GM21528 (cell line): ENCODE results near the gene PHF21B.

Experiments used
- ATAC-seq: cut with Tn5 transposase; IDR thresholded peaks from one replicate; pipeline ENCODE4 v1.9.1; 2021; ENCODE audit warnings: mild to moderate bottlenecking, moderate library complexity; ENCODE audit not compliant: unreplicated experiment, low FRiP score

PHF21B gene

DNA sequence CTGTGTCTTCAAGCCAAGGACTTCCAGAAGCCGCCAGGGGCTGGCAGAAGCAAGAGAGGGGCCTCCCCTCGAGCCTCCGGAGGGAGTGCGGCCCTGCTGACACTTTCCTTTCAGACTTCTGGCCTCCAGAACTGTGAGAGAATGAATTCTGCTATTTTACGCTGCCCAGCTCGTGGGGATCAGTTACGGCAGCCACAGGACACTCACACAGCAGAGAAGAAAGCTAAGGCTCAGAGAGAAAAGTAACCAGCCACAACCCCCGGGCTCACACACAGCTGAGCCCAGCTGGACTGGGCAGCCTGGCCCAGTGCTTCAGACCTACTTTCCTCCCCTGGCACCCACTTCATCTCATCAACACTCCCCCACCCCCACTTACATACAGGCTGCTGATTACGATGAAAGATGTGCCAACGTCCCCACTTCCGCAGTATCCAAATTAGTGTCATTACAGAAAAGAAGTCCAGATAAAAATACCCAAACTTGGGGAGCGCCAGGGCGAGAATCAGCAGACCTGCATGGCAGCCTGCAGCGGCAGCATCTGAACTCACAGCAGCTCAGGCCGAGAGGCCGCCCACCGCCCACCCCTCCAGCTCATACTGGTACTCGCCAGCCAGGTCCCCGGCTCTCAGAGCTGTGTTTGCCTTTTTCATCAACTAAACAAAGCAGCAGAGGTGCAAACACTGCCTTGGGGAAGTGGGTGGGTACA is 15.3 kb downstream of the PHF21B start:
- no peak for ATAC-seq

DNA sequence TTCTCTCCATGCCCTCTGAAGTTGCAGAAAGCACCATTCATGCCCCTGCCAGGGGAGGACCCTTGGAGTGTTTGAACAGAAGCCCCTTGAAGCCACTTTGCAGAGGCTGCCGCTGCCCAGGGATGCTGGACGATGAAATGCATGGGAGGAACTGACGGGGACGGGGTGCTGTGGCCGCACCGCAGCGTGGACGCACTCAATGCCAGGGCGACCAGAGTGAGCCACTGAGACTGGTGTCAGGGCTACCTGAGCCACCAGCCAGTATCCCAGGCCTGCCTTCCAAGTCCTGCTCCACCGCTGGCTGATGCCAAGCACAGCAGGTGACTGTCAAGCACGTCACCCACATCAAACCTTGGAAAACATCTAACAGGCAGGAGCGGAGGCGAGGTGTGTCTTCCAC is 17.6 kb downstream of the PHF21B start:
- ATAC-seq, result no peak

DNA sequence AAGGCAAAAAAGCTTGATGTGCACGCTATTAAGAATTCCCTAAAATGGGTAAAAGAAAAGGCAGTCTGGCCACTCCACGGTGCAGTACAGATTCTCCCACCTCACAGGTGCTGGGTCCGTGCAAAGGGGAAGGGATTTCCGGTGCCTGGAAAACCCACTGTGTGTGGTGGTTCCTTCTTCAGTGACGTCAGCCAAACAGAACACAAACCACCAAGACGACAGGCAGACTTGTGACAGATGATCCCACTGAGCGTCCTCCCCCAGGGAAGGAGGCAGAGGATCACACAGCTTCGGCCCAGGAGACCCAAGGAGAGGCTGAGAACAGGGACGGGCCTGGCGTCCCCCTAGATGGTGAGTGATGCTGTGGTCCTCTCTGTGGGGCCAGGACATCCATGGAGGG is 18.6 kb downstream of the PHF21B start:
- no peak for ATAC-seq

DNA sequence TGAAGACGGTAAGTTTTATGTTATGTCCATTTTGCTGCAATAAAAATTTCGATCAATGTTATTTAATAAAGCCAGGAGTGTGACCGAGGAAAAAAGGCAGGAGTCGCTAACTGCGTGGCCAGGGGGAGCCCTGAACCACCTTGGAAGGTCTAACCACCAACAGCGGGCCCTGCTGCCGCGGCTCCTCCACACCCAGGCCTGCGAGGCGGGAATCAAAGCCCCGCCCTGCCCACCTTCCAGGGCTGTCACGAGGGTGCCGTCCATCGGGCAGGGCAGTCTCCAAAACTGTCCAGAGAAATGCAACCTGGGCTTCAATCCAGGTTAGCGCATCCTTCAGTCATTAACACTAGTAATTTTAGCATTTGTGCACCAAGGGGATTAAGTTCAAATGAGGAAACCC is 19.0 kb downstream of the PHF21B start:
- ATAC-seq, result no peak

DNA sequence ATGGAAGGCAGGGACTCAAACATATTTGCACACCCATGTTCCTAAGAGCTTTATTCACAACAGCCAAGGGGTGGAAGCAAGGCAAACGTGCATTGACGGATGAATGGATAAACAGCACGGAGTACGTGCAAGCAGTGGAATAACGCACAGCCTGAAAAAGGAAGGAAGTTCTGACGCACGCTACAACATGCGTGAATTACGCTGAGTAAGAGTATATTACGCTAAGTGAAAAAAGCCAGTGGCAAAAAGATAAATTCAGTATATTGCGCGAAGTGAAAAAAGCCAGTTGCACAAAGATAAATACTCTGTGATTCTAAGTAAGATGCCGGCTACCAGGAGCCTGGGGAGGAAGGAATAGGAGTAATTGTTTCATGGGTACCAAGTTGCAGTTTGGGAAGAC is 19.5 kb downstream of the PHF21B start:
- no peak for ATAC-seq

DNA sequence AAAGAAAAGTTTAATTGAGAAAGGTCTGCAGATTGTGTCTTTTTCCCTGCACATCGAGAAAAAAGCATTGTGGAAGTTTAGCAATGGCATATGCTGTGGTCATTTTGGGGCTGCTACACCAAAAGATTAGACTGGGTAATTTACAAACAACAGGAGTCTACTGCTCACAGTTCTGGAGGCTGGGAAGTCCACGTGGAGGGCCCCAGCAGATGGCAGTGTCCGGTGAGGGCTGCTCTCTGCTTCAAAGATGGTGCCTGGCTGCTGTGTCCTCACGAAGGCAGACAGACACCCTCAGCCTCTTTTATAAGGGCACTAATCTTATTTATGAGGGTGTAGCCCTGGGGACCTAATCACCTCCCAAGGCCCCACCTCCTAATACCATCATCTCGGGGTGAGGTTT is 21.1 kb downstream of the PHF21B start:
- no peak for ATAC-seq

DNA sequence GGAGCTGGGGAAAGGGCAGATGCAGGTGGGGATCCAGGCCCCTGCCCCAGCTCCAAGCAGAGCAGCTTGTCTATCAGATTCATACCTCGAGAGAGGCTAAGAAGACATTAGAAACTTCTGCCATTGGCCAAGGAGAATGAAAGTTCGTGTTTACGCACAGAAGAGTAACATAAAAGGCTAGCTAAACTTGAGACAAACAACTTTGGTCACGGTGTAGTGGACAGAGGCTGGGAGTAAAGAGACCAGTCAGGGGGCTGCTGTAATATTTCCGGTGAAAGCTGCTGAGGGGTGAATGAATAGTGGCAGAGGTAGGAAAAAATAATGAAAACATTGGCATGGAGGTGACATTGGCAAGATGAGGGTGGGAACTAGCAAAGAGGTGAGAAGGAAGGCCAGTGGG is 22.9 kb downstream of the PHF21B start:
- ATAC-seq, result no peak

DNA sequence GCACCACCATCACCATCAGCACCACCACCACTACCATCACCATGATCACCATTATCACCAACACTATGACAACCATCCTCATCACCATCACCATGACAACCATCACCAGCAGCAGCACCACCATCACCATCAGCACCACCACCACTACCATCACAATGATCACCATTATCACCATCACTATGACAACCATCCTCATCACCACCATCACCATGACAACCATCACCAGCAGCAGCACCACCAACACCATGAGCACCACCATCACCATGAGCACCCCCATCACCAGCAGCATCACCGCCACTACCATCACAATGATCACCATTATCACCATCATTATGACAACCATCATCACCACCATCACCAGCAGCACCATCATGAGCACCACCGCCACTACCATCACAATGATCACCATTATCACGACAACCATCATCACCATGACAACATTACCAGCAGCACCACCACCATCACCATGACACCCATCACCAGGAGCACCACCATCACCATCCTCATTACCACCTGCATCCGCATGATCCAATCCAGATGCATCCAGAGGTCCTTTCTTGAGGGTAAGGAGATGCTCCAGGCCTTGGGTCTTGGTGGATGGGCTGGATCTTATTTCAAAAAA is 23.8 kb downstream of the PHF21B start:
- no peak for ATAC-seq

DNA sequence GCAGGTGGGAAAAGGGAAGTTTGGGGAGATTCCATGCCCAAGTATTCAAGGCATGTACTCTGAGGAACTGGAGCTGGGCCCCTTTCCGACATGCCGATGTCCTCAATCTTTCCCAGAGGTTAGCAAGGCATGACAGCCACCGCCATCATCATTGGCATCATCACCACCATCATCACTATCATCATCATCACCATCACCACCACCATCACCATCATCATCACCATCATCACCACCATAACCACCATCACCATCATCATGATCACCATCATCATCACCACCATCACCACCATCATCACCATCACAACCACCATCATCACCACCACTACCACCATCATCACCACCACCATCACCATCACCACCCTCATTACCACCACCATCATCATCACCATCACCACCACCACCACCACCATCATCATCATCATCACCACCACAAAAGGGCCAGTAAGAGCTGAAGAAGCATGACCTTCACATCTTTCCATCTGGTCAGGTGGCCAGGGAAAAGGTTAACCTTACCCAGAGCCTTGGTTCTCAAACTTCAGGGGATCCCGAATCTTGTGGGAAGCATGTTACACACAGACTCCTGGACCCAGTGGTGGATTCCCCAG is 25.8 kb downstream of the PHF21B start:
- ATAC-seq, result no peak

DNA sequence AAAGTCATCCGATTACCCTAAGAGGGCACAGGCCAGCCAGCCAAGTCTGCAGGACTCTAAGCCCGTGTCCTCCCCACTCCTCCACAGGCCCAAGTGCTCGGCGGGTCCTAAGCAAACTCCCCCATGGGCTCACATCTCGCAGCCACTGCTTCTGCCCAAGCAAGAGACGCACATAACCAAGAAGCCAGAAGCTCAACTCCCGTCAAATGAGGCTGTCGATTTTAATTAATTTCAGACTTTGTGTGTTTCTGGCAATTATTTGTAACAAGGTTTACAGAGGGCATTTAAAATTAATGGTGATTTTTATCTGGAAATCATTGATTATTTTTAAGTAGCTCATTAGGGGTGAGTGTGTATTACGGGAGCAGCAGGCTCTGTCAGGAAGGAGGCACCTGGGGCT is 27.4 kb downstream of the PHF21B start:
- no peak for ATAC-seq

DNA sequence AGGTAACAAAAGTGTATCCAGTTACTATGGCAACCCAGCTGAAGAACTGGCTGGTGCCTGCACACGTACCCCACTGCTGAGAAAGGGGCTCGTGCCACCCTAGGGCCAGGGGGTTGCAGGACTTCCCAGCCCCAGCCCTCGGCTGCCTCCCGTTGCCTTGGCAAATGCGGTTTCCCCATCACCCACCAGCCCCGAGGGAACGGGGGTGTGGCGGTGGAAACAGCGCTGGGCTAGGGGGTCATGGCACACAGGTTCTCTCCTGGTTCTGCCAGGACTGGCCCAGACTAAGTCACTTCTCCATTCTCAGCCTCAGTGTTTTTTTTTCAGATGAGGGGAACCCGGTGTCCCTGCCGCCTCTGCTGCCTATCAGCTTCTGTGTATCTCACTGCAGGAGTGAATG is 27.9 kb downstream of the PHF21B start:
- no peak for ATAC-seq

DNA sequence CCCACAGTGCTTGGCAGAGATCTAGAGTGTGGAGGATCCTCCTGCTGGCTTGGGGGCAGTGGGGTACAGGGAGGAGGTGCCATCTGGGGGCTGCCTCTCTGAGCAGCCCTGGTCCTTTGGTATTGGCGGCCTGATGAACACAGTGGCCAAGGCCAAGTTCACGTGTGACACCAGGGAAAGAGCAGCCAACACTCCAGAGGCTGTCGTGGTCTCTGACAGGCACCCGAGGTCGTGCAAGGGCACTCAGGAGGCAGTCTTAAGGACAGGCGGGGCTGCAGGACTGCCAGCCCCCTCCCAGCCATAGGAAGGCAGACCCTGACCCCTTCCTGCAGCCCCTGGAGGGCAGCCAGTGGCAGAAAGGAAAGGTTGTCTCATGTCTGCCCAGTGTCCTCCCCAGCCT is 30.7 kb downstream of the PHF21B start:
- no peak for ATAC-seq

DNA sequence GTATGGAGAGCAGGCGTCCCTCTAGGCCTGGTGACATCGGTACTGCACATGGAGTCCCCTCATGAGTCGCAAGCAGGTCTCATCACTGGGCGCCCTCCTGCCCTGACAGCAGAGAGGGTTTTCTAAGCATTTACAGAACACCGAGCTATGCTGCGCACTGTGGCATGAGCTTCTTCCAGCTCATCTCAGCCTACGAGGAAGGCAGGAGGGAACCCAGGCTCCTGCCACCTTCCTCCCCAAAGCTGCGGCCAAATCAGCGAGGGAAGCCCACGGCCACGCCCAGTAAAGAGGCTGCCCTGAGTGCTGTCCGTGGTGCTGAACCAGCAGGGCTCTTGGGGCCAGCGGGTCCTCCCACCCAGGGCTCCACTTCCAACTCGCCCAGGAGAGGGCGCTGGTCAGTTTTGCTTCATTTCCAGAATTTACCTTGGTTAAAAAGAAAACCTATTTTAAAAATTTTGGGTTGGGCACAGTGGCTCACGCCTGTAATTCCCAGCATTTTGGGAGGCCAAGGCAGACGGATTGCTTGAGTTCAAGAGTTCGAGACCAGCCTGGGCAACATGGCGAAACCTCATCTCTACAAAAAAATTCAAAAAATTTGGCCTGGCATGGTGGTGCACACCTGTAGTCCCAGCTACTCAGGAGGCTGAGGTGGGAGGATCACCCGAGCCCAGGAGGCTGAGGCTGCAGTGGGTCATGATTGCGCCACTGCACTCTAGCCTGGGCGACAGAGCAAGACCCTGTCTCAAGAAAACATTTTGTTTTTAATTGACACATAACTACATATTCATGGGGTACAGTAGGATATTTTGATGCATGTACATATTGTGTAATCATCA is 34.2 kb downstream of the PHF21B start:
- ATAC-seq, result no peak

DNA sequence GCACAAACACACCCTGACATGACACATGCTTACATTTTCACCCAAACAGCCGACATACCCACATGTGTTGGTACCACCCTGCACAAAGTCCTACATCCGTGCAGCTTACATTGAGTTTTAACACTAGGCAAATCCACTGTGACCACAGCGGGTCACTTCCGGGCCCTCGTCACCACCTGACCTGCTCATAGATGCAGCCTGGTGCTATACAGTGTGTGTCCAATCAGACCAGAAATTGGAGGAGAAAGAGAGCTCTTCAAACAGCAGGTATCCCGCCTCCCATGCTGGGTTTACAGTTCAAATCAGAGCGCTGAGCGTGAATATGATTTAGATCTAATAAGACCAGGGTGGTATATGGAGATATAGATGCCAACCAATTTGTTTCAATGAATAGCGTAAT is 35.4 kb downstream of the PHF21B start:
- no peak for ATAC-seq

DNA sequence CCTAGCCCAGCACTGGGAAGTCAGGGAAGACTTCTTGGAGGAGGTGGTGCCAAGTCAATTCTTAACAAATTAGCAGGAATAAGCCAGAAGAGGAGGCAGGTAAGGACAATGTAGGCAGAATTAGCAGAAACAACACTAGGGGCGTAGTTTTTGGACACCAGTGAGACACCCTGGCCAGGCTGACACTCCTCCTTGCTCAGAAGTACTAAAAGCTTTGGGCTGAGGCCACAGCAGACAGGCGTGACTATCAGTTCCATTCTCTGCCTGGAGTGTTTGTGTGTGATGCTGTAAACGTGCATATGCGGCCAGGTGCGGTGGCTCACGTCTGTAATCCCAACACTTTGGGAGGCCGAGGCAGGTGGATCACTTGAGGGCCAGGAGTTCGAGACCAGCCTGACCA is 36.0 kb downstream of the PHF21B start:
- ATAC-seq, result no peak

DNA sequence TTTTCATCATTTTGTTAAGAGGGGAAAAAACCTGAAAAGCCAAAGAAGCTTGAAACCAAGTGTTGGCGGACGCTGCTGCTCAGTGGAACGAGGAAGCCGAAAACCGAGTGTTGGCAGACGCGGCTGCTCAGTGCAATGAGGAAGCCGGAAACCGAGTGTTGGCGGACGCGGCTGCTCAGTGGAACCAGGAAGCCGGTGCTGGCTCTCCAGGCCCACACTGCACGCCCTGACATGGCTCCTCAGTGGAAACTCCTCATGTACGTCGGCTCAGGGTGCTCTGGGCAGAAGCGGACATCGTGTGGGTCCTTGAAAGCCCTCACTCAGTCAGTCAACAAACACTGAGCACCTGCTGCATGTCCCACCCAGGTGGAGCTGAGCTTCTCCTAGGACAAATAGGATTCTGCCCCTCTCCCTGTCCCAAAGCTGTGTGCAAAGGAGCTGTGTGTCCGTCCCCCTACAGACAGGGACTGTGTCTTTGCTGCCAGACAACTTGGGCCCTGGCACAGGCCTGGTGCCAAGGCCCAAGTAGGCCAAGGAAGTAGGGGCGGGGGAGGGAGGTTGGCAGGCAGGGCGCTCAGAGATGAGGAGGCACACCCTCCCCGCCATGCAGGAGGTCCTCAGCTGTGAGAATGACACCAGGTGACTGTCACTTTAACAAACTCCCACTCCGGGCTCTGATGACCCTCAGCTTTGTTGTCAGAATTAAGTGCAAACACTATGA is 37.3 kb downstream of the PHF21B start:
- ATAC-seq, result no peak

DNA sequence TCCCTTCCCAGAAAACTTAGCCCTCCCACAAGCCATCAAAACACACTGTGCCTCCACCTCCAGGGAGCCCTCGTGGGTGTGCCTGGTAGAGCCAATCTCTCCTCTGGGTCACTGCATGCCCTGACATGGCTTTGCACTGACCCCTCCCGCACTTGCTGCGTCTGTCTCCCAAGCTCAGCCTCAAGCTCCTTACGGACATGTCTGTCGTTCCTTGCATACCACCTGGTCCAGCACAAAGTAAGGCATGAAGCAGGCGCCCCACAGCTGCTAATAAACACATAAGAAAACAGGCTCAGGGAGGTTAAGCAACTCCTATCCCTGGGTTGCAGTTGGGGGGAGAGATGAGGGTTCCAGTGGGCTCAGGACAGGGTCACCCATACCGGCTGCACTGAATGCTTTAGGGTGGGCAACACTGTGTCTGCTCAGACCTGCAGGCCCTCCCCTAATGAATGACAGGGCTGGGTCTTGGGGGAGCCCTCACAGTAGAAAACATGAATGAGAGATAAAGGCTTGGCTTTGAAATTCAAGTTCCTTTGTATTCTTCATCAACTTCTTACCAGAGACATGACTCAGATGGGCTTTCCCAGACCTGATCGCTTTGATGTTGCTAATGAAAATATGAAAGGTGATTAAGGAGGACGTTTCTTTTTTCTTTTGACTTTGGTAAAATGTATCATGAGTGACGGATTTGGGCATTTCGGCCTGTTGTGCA is 38.0 kb downstream of the PHF21B start:
- no peak for ATAC-seq

DNA sequence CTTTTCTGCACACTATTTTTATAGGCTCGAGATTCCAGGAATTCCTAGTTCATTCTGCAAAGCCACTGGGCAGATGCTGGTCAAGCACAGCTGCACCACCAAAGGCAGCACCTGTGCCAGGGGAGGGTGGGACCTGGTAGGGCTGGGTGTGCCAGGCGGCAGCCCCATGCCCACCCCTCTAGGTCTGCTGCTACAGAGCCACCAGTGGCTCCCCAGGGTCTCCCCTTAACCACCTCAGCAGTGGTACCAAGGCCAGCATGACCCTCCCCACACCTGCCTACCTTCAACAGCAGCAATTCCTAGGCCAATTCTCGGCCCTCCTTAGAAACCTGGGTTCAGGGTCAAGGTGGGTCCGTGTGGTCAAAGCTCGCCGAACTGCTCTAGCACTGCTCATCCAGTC is 39.5 kb downstream of the PHF21B start:
- ATAC-seq, result no peak

DNA sequence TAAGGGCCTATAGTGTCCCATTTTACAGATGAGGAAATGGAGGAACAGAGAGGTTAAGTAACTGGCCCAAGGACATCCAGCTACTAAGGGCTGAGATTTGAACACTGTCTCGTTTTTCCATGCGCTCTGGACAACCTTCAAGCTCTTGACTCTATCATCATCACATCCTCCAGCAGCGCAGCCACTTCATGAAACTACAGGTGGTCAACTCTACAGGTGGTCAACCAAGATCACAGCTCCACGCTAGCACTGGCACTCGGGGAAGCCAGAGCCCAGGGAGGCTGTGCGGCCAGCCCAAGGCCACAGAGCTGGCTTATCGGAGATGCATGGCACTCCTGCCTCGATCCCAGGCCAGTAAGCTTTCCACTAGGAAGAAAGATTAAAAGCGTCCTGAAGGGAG is 40.0 kb downstream of the PHF21B start:
- no peak for ATAC-seq

DNA sequence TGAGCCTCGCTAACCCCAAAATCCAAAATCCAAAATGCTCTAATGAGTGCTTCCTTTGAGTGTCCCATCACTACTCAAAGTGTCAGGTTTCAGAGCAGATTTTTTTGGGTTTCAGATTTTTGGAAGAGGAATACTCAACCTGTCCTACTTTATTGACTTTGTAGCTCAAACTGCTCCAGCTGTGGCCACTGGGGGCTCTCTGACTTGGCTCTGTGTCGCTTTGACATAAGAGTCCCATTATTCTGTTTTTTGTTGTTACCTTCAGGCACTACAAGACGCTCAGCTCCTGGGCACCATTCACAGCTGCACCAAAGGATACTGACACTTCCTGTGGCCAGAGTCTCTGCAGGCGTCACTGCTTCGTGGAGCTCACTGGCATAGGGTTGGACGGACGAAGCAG is 41.1 kb downstream of the PHF21B start:
- ATAC-seq, result no peak
